DOHH2 (cell line): ENCODE data around the gene MAFG.

Source experiments
- H3F3A ChIP-seq: fragments of 200-600 bp; sonication (generic), shearing (Covaris generic); 2 replicates; pipeline ENCODE4 v1.6.0; 2016; ENCODE audit warnings: antibody characterized with exemption, mild to moderate bottlenecking; ENCODE audit not compliant: control insufficient read depth, insufficient read depth
- H3K27ac ChIP-seq: fragments of 200-600 bp; sonication (generic); 2 replicates; pipeline ENCODE4 v1.5.1; 2014; ENCODE audit warnings: low read depth, mild to moderate bottlenecking, low read length, moderate library complexity
- H3K27me3 ChIP-seq: fragments of 200-600 bp; sonication (generic); 2 replicates; pipeline ENCODE4 v1.6.1; 2014; ENCODE audit warnings: mild to moderate bottlenecking, low read length, mixed read lengths; ENCODE audit not compliant: control insufficient read depth
- H3K36me3 ChIP-seq: fragments of 200-600 bp; sonication (generic); 2 replicates; pipeline ENCODE4 v1.6.1; 2014; ENCODE audit warnings: mild to moderate bottlenecking, low read length, moderate library complexity, mixed read lengths; ENCODE audit not compliant: control insufficient read depth
- H3K4me1 ChIP-seq: fragments of 200-600 bp; sonication (generic); 2 replicates; pipeline ENCODE4 v1.6.1; 2014; ENCODE audit warnings: mild to moderate bottlenecking, low read length, mixed read lengths; ENCODE audit not compliant: control insufficient read depth
- H3K4me2 ChIP-seq: fragments of 200-600 bp; sonication (generic); 2 replicates; pipeline ENCODE4 v1.6.0; 2014; ENCODE audit warnings: mild to moderate bottlenecking, low read length, moderate library complexity
- H3K4me3 ChIP-seq: fragments of 200-600 bp; sonication (generic); 2 replicates; pipeline ENCODE4 v1.5.1; 2014; ENCODE audit warnings: mild to moderate bottlenecking, low read length, mixed read lengths
- H3K79me2 ChIP-seq: fragments of 200-600 bp; sonication (generic); 2 replicates; pipeline ENCODE4 v1.6.1; 2014; ENCODE audit warnings: mild to moderate bottlenecking, low read length, mixed read lengths; ENCODE audit not compliant: control insufficient read depth
- H3K9me2 ChIP-seq: fragments of 200-600 bp; sonication (generic); replicated peaks from 2 replicates; pipeline ENCODE4 v1.6.1; 2014; ENCODE audit warnings: mild to moderate bottlenecking, low read length, mixed read lengths; ENCODE audit not compliant: control insufficient read depth
- H3K9me3 ChIP-seq: fragments of 200-600 bp; sonication (generic); 2 replicates; pipeline ENCODE4 v1.6.1; 2014; ENCODE audit warnings: antibody characterized with exemption, low read length, mixed read lengths; ENCODE audit not compliant: control insufficient read depth, insufficient read depth
- H4K20me1 ChIP-seq: fragments of 200-600 bp; sonication (generic); 2 replicates; pipeline ENCODE4 v1.6.0; 2014; ENCODE audit warnings: low read depth, mild to moderate bottlenecking, antibody characterized with exemption, low read length, moderate library complexity; ENCODE audit not compliant: control insufficient read depth, insufficient read depth
- EZH2phosphoT487 ChIP-seq: fragments of 200-600 bp; sonication (generic); IDR thresholded peaks from 2 replicates; pipeline ENCODE4 v1.6.1; 2017; ENCODE audit warnings: borderline replicate concordance, mild to moderate bottlenecking, antibody characterized with exemption, low read length, moderate library complexity, mixed read lengths
- TF ChIP-seq, protein P1 (sequence below): fragments of 200-600 bp; sonication (generic); IDR thresholded peaks from one replicate; pipeline ENCODE4 v1.5.1; 2014; ENCODE audit warnings: antibody characterized with exemption, mild to moderate bottlenecking, low read depth, low read length; ENCODE audit not compliant: poor library complexity, severe bottlenecking

The MAFG gene

DNA sequence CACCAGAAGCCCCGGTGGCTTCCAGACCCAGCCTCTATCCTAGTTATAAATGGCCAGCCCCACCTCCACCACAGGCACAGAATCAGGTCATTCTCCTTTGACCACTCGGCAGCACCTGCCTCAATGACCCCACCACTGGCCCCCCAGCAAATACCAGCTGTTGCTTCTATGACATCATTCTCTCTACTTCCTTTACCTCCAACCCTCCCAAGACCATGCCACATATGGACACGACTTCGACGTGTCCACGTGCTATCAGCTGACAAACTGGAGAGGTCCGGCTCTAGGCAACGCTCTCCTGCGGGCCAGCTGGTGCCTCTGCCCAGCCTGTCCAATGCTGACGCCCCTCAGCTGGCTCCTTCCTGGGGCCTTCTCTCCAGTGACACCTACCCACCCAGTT, 42.1 kb downstream of the MAFG start:
- Histone ChIP-seq H3K9me3 (no peaks in the 10 kb centered on the region), H3K4me1 (peaks cover 16% of the 10 kb centered on the region), H3F3A (peaks cover 15% of the 10 kb centered on the region), H3K4me2 (no peak overlapping the region), H3K36me3 (peaks cover 91% of the 10 kb centered on the region), H3K9me2 (no peaks in the 10 kb centered on the region), H3K4me3 (no peak overlapping the region), H3K27me3 (no peaks in the 10 kb centered on the region), H3K27ac (no peak overlapping the region), H4K20me1 (peaks cover 7% of the 10 kb centered on the region), H3K79me2 (peaks cover 68% of the 10 kb centered on the region)
- TF ChIP-seq, protein P1, sequence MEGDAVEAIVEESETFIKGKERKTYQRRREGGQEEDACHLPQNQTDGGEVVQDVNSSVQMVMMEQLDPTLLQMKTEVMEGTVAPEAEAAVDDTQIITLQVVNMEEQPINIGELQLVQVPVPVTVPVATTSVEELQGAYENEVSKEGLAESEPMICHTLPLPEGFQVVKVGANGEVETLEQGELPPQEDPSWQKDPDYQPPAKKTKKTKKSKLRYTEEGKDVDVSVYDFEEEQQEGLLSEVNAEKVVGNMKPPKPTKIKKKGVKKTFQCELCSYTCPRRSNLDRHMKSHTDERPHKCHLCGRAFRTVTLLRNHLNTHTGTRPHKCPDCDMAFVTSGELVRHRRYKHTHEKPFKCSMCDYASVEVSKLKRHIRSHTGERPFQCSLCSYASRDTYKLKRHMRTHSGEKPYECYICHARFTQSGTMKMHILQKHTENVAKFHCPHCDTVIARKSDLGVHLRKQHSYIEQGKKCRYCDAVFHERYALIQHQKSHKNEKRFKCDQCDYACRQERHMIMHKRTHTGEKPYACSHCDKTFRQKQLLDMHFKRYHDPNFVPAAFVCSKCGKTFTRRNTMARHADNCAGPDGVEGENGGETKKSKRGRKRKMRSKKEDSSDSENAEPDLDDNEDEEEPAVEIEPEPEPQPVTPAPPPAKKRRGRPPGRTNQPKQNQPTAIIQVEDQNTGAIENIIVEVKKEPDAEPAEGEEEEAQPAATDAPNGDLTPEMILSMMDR, result no peak
- no peak for TF ChIP-seq EZH2phosphoT487

DNA sequence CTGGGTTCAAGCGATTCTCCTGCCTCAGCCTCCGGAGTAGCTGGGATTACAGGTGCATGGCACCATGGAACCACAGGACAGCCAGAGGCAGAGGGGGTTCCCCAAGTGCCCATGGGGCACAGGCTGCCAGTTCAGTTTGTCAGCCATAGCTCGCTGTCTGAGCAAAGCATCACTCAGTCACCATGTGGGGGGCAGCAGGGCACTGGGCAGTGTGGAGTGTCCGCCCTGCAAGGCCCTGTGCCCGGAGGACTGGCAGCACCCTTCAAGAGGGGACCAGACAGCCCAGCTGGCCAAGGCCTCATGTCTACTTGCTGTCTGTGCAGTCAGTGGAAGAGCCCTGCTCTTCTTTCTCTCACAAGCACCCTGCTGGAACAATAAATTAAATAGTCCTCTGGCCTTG, 42.6 kb downstream of the MAFG start:
- H3F3A ChIP-seq, result peaks cover 17% of the 10 kb centered on the region
- TF ChIP-seq, protein P1, result no peak
- TF ChIP-seq EZH2phosphoT487, result no peak
- peaks cover 4% of the 10 kb centered on the region; the same call in 1 of the 2 replicates for H4K20me1 ChIP-seq
- peaks cover 11% of the 10 kb centered on the region for H3K4me1 ChIP-seq
- no peaks in the 10 kb centered on the region for H3K9me2 ChIP-seq
- no peaks in the 10 kb centered on the region for H3K9me3 ChIP-seq
- H3K27ac ChIP-seq, result no peak overlapping the region
- no peak overlapping the region for H3K4me3 ChIP-seq
- H3K4me2 ChIP-seq, result no peak overlapping the region
- H3K36me3 ChIP-seq, result peaks cover 91% of the 10 kb centered on the region
- peaks cover 63% of the 10 kb centered on the region for H3K79me2 ChIP-seq
- H3K27me3 ChIP-seq, result no peaks in the 10 kb centered on the region

DNA sequence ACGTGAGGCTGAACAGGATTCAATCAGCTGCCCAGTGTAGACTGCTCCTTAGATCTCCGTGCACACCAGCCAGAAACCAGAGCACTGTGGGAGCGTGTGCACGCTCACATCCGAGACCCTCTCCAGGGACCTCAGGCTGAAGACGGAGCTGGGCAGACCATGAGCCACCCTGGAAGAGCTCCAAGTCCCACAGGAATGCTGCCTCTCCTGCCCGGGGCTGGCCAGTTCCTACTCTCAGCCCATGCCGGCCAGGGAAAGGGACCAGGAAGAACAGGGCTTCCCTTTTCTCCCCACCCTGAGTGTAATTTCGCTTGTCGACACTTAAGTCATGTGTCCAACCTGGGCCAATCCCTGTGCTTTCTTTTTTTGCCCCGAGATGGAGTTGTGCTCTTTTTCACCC, 43.0 kb downstream of the MAFG start:
- H3K27me3 ChIP-seq, result no peaks in the 10 kb centered on the region
- H3K9me3 ChIP-seq, result no peaks in the 10 kb centered on the region
- peaks cover 4% of the 10 kb centered on the region; the same call in 1 of the 2 replicates for H4K20me1 ChIP-seq
- H3K79me2 ChIP-seq, result peaks cover 59% of the 10 kb centered on the region
- peaks cover 7% of the 10 kb centered on the region for H3K4me1 ChIP-seq
- H3K36me3 ChIP-seq, result peaks cover 91% of the 10 kb centered on the region
- no peak overlapping the region for H3K4me2 ChIP-seq
- TF ChIP-seq, protein P1, result no peak
- no peak for TF ChIP-seq EZH2phosphoT487
- H3K4me3 ChIP-seq, result no peak overlapping the region
- H3K27ac ChIP-seq, result no peak overlapping the region
- H3F3A ChIP-seq, result peaks cover 17% of the 10 kb centered on the region
- no peaks in the 10 kb centered on the region for H3K9me2 ChIP-seq

DNA sequence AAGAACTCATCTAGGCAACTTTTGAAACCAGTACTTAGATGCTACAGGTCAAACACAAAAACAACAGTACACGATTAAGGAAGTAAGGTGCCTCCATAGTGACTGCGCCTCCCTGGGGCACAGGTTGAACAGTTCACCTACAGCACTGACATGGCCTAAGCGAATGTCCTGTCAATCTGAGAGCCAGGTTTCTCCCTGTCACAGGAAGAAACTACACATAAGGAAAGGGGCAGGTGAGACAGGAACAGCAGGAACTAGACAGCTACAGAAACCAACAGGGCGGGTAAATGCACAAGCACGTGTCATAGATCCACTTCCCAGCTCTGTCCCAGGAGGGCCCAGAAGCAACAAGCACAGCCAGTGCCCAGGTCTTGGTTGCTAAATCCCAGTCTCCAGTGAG, 48.4 kb downstream of the MAFG start:
- H3K4me2 ChIP-seq, result no peak overlapping the region
- no peaks in the 10 kb centered on the region for H3K9me3 ChIP-seq
- H3K36me3 ChIP-seq, result peaks cover 62% of the 10 kb centered on the region
- H3K27ac ChIP-seq, result no peak overlapping the region
- no peak for TF ChIP-seq EZH2phosphoT487
- TF ChIP-seq, protein P1, result no peak
- no peaks in the 10 kb centered on the region for H4K20me1 ChIP-seq
- no peaks in the 10 kb centered on the region for H3K27me3 ChIP-seq
- H3K79me2 ChIP-seq, result peaks cover 10% of the 10 kb centered on the region
- no peak overlapping the region for H3K4me3 ChIP-seq
- no peaks in the 10 kb centered on the region for H3K9me2 ChIP-seq
- H3K4me1 ChIP-seq, result peaks cover 11% of the 10 kb centered on the region
- peaks cover 40% of the 10 kb centered on the region for H3F3A ChIP-seq
